Measurements from ENCODE around the gene FBXO48. TPM values are rescaled to one million over a fixed set of nuclear protein-coding genes. Genes with fewer than 3 reads are reported as not detected.
"Not testable (repeated sequence)": the region's sequence is repeated elsewhere in the genome, so short reads cannot be mapped to it uniquely, and the experiment has no call there.

Gene FBXO48, protein sequence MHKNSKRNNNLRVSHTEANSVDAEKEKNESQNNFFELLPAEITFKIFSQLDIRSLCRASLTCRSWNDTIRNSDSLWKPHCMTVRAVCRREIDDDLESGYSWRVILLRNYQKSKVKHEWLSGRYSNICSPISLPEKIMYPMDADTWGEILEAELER
- total RNA-seq: 1.00 TPM

DNA sequence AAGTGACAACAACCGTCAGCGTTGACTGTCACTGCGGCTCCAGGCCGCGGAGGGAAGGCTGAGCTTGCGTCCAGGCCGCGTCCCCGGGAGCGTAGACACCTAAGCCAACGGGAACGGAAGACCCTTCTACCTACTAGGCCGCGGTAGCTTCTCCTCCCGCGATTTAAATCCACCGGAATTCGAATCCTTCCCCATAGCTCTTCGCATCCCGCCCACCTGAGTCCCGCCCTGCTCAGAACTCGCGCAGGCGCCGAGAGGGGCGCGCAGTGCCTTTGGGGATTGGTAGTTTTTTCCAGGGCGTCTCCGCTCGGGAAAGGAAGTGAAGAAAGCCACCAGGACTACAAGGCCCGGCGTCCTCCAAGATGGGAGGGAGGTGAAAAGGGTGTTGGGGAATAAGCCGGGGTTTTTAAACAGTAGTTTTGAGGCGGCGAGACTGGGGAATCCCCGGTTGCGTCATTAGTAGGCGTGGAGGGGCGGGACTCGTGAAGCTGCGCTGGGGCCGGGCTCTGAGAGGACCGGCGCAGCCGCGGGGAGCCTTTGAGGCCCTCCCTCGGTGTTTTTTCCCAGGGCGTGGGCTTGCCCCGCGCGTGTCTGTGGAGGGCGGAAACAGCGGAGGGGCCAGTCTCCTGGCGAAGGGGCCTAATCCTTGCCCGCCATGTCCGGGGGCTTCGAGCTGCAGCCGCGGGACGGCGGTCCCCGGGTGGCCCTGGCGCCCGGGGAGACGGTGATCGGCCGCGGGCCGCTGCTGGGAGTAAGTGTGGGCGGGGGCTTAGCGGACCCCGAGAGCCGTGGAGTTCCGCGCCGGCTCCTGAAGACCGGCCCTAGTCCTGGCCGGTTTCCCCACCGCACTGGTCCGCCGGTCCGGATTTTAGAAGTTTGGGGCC lies at the start of gene FBXO48, which contains the start of gene APLF:
Gene FBXO48 (minus strand): TSS at position 218 of the 884 bp plus-strand sequence. CDS start 2,149 bp downstream, outside the sequence.
Gene APLF (plus strand): TSS at position 509 of the 884 bp plus-strand sequence. CDS start 147 bp downstream, at position 656.
- ATAC-seq: peak; percentile 96

DNA sequence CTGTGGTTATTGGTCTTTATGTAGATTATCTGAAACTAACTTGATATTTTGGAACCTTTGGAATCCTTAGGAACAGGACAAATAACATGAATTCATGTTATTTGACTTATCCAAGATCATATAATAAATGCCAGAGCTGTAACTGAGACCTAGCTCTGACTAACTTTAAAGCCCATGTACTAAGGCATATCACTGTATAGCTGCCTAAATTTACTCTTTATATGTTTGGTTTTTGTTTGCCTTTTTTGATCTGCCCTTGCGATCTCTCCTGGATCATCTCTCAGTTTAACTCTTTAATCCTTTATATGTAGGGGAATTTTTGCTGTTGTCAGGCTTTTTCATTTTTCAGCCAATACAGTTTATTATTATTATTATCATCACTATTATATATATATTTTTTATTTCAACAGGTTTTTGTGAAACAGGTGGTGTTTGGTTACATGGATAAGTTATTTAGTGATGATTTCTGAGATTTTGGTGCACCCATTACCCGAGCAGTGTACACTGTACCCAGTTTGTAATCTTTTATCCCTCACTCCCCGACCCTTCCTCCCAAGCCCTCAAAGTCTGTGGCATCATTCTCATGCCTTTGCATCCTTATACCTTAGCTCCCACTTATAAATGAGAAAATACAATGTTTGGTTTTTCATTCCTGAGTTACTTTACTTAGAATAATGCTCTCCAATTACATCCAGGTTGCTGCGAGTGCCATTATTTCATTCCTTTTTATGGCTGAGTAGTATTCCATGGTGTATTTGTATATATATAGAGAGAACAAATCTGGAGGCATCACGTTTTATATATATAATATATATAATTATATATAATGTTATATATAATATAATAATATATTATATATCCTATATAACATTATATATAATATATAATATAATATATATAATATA lies 49.2 kb upstream of the FBXO48 start:
- no peak for ATAC-seq

GRCh38 chr2:68514316-68514929 lies 47.3 kb upstream of the FBXO48 start:
- ATAC-seq: no peak

GRCh38 chr2:68512966-68513365 lies 45.9 kb upstream of the FBXO48 start:
- ATAC-seq: no peak

DNA sequence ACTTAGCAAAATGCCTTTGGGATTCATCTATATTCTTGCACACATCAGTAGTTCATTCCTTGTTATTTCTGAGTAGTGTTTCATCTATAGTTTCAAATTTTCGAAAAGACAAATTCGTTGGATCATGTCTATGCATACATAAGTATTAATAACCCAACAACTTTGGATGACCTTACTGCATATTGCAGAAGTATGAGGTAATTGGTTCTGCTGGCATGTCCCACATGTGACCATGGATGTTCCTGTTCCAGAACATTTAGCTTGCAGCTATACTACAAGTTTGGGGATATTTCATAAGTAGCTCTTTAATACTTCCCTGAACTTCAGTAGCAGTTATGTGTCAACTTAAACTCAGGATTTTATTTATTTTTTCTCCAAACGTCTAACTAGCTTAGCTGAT lies 45.2 kb upstream of the FBXO48 start:
- ATAC-seq: no peak

GRCh38 chr2:68506170-68506569 lies 39.1 kb upstream of the FBXO48 start:
- no peak for ATAC-seq

- ATAC-seq: no peak
Measured at GRCh38 chr2:68505603-68506159, 38.6 kb upstream of the FBXO48 start.

DNA sequence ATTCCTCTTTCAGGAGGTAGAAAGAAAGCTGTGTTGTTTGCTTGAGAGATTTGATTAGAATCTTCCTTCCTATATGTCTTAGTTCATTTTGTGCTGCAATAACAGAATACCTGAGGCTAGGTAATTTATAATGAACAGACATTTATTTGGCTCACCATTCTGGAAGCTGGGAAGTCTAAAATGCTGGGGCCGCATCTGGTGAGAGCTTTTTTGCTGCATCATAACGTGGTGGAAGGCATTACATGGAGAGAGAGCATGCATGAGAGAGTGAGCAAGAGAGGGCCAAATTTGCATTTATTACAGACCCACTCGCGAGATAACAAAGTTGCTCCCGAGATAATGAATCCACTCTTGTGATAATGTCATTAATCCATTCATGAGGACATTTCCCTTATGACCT lies 34.7 kb upstream of the FBXO48 start:
- ATAC-seq: no peak

- ATAC-seq: no peak
Measured at GRCh38 chr2:68500649-68501048, 33.6 kb upstream of the FBXO48 start.

DNA sequence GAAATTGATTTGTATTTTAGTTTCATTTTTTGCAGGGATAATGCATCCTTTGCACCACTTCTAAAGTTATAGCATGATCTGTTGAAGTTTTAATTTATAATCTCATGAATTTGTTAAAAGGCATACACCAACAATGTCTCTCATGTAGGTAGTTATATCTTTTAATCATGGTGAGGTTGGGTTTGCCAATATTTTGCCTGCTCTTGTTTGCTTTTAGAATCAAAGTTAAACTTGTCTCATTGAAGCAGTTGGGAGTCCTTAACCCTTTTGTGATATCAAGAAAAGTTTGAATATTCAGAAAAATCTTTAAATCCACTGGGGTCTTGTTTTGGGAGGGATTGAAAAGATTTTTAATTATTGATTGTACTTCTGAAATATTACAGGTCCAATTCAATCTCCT lies 32.0 kb upstream of the FBXO48 start:
- no peak for ATAC-seq

DNA sequence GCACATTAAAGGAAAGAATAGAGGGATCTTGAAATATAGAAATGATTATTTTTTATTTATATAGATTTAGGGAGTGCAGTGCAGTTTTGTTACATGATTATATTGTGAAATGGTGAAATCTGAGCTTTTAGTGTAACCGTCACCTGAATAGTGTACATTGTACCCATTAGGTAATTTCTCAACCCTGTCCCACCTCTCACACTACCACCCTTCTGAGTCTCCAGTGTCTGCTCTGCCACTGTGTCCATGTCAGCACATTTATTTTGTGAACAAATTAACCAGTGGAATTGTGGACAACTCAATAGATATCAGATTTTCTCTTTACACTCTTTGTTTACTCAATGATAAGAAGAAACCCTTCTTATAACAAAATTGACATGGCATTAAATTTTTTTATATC lies 24.5 kb upstream of the FBXO48 start:
- no peak for ATAC-seq

DNA sequence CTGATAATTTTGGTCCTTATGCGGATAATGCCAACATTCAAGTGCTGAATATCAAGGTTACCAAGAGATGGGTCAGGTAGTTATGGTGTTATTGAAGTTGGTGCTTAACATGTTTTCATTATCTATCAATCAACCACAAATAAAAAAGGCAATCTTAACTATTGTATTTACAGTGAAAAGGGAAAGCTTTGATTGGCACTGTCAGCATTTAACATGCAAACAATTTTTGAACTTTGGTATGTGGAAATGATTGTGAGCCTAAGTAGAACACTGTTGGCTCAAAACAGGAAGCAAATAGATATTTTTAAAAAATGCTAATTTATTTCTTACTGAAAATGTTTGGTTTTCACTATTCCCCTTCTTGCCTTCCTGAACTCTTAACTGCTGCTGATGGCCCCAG lies 22.2 kb upstream of the FBXO48 start:
- no peak for ATAC-seq

DNA sequence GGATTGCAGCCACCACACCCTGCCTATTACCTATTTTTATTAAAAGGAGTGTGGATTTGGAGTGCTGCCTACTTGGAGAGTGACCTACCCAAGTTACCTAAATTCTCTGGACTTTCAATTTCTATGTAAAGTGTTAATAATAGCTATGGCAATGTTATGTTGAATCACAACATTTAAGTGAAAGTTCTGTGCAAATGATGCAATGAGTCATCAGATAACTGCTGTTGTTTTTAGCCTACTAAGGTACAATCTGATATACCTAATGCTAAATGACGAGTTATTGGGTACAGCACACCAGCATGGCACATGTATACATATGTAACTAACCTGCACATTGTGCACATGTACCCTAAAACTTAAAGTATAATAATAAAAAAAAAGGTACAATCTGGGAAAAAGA lies 21.5 kb upstream of the FBXO48 start:
- not testable (repeated sequence) for ATAC-seq

- ATAC-seq: peak; percentile 55
Measured at GRCh38 chr2:68487773-68488355, 20.8 kb upstream of the FBXO48 start.

- ATAC-seq: no peak
Measured at GRCh38 chr2:68483011-68483410, 15.9 kb upstream of the FBXO48 start.

- peak; percentile 41 for ATAC-seq
Measured at GRCh38 chr2:68482296-68482820, 15.3 kb upstream of the FBXO48 start.

GRCh38 chr2:68478688-68479087 lies 11.6 kb upstream of the FBXO48 start:
- ATAC-seq: no peak

DNA sequence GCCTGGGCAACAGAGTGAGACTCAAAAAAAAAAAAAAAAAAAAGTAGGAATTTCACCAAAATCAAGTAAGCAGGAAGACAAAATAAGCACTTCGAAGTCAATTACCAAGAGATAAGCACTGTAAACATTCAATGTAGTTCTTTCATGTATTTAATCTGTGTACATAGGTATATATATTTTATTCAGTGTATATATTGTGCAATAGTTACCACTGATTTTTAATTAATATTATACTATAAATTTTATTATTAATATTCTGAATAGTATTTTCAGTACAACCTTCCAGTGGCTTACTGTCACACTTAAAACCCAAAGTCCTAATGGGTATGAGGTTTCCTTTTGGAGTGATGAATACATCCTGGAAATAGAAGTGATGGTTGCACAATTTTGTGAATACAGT lies 9.4 kb upstream of the FBXO48 start:
- ATAC-seq: no peak

DNA sequence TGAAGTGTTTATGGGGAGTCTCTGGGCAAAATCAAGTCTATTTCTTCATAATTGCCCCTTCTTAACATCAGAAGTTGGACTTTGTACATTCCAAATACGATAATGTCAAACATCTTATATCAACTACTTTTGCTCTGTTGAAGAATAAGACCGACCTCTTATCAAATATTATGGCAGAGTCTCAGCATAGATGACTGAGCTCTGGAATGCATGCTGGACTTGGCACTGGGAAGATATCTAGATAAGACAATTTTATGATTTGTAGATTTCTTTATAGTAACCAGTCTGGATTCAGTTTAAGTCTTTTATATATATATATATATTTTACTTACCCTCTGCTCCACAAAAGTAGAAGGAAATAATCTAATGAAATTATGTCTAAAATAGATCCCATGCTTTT lies 8.5 kb upstream of the FBXO48 start:
- no peak for ATAC-seq

DNA sequence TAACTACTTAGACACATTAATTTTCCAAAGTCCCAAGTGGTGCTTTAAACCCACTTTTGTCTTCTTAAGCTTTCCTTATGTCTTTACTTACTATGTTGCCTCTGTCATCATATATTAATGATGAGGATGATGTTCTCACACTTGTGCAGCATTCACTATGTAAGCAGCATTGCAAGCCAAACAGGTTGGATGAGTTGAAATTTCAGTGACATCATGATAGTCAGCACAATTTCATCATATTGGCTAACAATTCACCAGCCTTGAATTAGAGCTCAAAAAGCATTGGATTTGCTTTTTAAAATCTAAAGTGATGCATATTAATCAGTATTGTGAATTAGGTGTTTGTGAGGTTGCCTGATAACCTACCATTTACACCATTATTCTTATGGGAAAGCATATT lies 8.0 kb upstream of the FBXO48 start:
- ATAC-seq: peak; percentile 95

DNA sequence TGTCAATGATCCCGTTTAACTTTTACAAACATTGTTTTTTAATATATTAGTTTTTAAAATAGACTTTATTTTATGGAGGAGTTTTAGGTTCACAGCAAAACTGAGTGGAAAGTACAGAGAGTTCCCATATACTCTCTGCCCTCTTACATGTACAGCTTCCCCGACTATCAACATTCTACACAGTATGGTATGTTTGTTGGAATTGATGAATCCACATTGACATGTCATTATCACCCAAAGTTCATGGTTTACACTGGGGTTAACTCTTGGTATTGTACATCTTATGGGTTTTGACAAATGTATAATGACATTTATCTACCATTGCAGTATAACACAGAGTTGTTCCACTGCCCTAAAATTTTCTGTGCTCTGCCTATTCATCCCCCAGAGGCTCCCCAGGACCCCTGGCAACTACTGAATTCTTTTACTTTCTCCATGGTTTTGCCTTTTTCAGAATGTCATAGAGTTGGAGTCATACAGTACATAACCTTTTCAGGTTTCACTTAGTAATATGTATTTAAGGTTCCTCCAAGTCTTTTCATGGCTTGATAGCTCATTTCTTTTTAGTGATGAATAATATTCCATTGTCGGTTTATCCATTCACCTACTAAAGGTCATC lies 5.8 kb upstream of the FBXO48 start:
- no peak for ATAC-seq
